Measurements from ENCODE around the gene ANAPC7.

Gene ANAPC7

DNA sequence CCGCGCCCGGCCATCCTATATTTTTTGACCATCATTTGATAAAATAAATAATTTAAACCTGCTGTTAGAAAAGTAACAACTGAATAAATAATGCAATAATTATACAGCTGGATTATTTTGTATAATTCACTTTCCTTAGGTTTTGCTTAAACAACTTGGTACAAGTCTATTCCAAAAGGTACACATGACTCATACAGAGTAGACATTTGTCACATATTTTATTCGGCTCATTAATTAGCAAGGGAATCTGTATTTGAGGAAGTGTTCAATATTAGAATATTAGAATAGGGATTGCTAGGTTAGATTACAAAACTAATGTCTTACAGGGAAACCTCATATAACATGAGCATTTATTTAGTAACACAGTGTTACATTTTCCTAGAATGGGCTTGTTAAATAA is 73.8 kb downstream of the ANAPC7 start:
- H3K27ac ChIP-seq, result no peak overlapping the region
- TF ChIP-seq Cebpa-rat (IDR thresholded peaks at IDR 0.05), result no peak

More for the DNA sequence above, 73.8 kb downstream of the ANAPC7 start:
- Histone ChIP-seq H3K9ac (no peak overlapping the region), H3K36me3 (peaks cover 100% of the 10 kb centered on the region), H3K4me3 (no peak overlapping the region), H3K9me3 (no peaks in the 10 kb centered on the region), H4K20me1 (peaks cover 91% of the 10 kb centered on the region), H3K4me2 (no peak overlapping the region), H3K4me1 (no peaks in the 10 kb centered on the region), H3K27me3 (no peaks in the 10 kb centered on the region)

All from BLaER1 (cell line).